ENCODE data around the gene CECR2. TPM values are rescaled to one million over a fixed set of nuclear protein-coding genes. Genes with fewer than 3 reads are reported as not detected.
"Not testable (repeated sequence)": the region's sequence is repeated elsewhere in the genome, so short reads cannot be mapped to it uniquely, and the experiment has no call there.

The CECR2 gene
- total RNA-seq, 1 experiment from 2014 or later, result 111 TPM

DNA sequence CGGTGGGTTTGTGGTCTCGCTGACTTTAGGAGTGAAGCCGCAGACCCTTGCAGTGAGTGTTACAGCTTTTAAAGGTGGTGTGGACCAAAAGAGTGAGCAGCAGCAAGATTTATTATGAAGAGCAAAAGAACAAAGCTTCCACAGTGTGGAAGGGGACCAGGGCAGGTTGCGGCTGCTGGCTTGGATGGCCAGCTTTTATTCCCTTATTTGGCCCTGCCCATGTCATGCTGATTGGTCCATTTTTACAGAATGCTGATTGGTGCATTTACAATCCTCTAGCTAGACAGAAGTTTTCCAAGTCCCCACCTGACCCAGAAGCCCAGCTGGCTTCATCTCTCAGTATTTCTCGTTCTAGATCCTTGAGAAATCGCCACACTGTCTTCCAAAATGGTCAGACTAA, 58.3 kb downstream of the CECR2 start:
- H3K4me3 Mint-ChIP-seq; H3K9me3 Mint-ChIP-seq; ATAC-seq; H3K36me3 Mint-ChIP-seq; H3K27me3 Mint-ChIP-seq (ENCODE audit: low read depth); POLR2A ChIA-PET; DNase-seq (ENCODE audit: low spot score): not testable (repeated sequence)
- CTCF ChIA-PET, result interaction anchor here (0.7 to 1.5 kb wide), 2 partner anchors 9 to 369 kb away, joined by 3 to 4 read pairs; no protein-coding TSS in a partner anchor
- H3K4me1 Mint-ChIP-seq, result peaks cover 69% of the 10 kb centered on the region
- peak overlapping the region; percentile 54 for H3K27ac Mint-ChIP-seq
- 0 out of 2 replicates have a peak, but pooled peaks have one; percentile 28 for TF ChIP-seq NFYB (CRISPR knock-in tag; conservative IDR thresholded peaks at IDR 0.05; ENCODE audit: low read depth)

DNA sequence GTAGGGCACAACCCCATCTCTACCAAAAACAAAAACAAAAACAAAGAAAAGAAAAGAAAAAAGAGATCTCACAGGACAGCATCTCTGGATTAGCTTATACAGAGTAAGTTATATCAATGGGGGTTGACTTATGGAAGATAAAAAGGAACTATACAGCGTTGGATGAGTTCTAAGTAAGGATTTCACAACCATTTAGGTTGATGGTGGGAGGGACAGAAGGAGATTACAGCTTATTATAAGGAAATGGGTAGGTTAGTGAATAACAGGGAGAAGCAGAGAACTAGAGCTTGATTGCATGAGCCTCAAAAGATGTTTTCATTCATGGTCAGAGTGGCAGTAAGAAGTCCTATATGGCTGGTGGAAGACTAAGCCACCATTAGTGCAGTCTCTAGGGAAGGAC, 60.3 kb downstream of the CECR2 start:
- TF ChIP-seq CREB1 (CRISPR knock-in tag; IDR thresholded peaks at IDR 0.05) (no peak), GRHL2 (CRISPR knock-in tag; IDR thresholded peaks at IDR 0.05; ENCODE audit: insufficient replicate concordance, severe bottlenecking) (no peak), SMAD4 (CRISPR knock-in tag; IDR thresholded peaks at IDR 0.05) (no peak), KAT7 (CRISPR knock-in tag; IDR thresholded peaks at IDR 0.05; ENCODE audit: borderline replicate concordance) (no peak), ZNF423 (CRISPR knock-in tag; IDR thresholded peaks at IDR 0.05) (no peak), MXD4 (CRISPR knock-in tag; IDR thresholded peaks at IDR 0.05; ENCODE audit: borderline replicate concordance) (no peak), FOXK1 (CRISPR knock-in tag; IDR thresholded peaks at IDR 0.05) (no peak), SP1 (CRISPR knock-in tag; conservative IDR thresholded peaks at IDR 0.05) (no peak), TEAD1 (CRISPR knock-in tag; IDR thresholded peaks at IDR 0.05) (no peak), IRF2 (CRISPR knock-in tag; IDR thresholded peaks at IDR 0.05; ENCODE audit: borderline replicate concordance, low read depth) (no peak)
- TF ChIP-seq, protein P1, sequence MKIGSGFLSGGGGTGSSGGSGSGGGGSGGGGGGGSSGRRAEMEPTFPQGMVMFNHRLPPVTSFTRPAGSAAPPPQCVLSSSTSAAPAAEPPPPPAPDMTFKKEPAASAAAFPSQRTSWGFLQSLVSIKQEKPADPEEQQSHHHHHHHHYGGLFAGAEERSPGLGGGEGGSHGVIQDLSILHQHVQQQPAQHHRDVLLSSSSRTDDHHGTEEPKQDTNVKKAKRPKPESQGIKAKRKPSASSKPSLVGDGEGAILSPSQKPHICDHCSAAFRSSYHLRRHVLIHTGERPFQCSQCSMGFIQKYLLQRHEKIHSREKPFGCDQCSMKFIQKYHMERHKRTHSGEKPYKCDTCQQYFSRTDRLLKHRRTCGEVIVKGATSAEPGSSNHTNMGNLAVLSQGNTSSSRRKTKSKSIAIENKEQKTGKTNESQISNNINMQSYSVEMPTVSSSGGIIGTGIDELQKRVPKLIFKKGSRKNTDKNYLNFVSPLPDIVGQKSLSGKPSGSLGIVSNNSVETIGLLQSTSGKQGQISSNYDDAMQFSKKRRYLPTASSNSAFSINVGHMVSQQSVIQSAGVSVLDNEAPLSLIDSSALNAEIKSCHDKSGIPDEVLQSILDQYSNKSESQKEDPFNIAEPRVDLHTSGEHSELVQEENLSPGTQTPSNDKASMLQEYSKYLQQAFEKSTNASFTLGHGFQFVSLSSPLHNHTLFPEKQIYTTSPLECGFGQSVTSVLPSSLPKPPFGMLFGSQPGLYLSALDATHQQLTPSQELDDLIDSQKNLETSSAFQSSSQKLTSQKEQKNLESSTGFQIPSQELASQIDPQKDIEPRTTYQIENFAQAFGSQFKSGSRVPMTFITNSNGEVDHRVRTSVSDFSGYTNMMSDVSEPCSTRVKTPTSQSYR (CRISPR knock-in tag; IDR thresholded peaks at IDR 0.05), result no peak
- TF ChIP-seq, protein P2, sequence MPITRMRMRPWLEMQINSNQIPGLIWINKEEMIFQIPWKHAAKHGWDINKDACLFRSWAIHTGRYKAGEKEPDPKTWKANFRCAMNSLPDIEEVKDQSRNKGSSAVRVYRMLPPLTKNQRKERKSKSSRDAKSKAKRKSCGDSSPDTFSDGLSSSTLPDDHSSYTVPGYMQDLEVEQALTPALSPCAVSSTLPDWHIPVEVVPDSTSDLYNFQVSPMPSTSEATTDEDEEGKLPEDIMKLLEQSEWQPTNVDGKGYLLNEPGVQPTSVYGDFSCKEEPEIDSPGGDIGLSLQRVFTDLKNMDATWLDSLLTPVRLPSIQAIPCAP (CRISPR knock-in tag; IDR thresholded peaks at IDR 0.05), result no peak
- TF ChIP-seq, protein P3, sequence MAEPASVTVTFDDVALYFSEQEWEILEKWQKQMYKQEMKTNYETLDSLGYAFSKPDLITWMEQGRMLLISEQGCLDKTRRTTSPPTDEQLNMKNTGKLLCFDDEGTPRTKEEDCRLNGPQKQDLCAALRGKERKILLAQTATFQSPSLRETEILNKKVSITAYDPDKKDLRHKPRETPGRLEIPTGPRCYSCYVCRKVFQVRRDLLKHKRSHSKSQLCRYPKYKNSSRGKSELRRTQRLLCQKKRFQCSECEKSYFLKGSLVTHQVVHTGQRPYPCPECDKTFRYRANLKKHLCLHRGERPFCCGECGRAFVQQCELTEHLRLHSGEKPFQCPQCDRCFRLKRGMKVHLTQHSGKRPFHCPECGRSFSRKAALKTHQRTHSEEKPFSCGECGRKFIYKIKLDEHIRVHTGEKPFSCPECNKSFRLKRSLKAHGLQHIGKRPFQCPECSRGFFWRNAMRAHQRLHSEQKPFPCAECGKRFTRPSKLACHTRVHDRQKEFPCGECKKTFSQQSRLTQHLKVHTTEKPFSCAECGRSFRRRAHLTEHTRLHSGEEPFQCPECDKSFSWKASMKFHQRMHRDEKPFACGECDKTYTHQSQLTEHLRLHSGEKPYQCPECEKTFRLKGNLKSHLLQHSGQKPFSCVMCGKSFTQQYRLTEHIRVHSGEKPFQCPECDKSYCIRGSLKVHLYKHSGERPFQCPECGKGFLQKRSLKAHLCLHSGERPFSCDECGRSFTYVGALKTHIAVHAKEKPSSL (CRISPR knock-in tag; conservative IDR thresholded peaks at IDR 0.05), result no peak
- TF ChIP-seq, protein P4, sequence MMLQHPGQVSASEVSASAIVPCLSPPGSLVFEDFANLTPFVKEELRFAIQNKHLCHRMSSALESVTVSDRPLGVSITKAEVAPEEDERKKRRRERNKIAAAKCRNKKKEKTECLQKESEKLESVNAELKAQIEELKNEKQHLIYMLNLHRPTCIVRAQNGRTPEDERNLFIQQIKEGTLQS (CRISPR knock-in tag; conservative IDR thresholded peaks at IDR 0.05), result no peak
- TF ChIP-seq, protein P5, sequence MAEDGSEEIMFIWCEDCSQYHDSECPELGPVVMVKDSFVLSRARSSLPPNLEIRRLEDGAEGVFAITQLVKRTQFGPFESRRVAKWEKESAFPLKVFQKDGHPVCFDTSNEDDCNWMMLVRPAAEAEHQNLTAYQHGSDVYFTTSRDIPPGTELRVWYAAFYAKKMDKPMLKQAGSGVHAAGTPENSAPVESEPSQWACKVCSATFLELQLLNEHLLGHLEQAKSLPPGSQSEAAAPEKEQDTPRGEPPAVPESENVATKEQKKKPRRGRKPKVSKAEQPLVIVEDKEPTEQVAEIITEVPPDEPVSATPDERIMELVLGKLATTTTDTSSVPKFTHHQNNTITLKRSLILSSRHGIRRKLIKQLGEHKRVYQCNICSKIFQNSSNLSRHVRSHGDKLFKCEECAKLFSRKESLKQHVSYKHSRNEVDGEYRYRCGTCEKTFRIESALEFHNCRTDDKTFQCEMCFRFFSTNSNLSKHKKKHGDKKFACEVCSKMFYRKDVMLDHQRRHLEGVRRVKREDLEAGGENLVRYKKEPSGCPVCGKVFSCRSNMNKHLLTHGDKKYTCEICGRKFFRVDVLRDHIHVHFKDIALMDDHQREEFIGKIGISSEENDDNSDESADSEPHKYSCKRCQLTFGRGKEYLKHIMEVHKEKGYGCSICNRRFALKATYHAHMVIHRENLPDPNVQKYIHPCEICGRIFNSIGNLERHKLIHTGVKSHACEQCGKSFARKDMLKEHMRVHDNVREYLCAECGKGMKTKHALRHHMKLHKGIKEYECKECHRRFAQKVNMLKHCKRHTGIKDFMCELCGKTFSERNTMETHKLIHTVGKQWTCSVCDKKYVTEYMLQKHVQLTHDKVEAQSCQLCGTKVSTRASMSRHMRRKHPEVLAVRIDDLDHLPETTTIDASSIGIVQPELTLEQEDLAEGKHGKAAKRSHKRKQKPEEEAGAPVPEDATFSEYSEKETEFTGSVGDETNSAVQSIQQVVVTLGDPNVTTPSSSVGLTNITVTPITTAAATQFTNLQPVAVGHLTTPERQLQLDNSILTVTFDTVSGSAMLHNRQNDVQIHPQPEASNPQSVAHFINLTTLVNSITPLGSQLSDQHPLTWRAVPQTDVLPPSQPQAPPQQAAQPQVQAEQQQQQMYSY (CRISPR knock-in tag; IDR thresholded peaks at IDR 0.05), result no peak
- TF ChIP-seq, protein P6, sequence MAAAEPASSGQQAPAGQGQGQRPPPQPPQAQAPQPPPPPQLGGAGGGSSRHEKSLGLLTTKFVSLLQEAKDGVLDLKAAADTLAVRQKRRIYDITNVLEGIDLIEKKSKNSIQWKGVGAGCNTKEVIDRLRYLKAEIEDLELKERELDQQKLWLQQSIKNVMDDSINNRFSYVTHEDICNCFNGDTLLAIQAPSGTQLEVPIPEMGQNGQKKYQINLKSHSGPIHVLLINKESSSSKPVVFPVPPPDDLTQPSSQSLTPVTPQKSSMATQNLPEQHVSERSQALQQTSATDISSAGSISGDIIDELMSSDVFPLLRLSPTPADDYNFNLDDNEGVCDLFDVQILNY (CRISPR knock-in tag; IDR thresholded peaks at IDR 0.05), result no peak
- TF ChIP-seq, protein P7, sequence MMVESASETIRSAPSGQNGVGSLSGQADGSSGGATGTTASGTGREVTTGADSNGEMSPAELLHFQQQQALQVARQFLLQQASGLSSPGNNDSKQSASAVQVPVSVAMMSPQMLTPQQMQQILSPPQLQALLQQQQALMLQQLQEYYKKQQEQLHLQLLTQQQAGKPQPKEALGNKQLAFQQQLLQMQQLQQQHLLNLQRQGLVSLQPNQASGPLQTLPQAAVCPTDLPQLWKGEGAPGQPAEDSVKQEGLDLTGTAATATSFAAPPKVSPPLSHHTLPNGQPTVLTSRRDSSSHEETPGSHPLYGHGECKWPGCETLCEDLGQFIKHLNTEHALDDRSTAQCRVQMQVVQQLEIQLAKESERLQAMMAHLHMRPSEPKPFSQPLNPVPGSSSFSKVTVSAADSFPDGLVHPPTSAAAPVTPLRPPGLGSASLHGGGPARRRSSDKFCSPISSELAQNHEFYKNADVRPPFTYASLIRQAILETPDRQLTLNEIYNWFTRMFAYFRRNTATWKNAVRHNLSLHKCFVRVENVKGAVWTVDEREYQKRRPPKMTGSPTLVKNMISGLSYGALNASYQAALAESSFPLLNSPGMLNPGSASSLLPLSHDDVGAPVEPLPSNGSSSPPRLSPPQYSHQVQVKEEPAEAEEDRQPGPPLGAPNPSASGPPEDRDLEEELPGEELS (CRISPR knock-in tag; IDR thresholded peaks at IDR 0.05), result no peak
- TF ChIP-seq, protein P8, sequence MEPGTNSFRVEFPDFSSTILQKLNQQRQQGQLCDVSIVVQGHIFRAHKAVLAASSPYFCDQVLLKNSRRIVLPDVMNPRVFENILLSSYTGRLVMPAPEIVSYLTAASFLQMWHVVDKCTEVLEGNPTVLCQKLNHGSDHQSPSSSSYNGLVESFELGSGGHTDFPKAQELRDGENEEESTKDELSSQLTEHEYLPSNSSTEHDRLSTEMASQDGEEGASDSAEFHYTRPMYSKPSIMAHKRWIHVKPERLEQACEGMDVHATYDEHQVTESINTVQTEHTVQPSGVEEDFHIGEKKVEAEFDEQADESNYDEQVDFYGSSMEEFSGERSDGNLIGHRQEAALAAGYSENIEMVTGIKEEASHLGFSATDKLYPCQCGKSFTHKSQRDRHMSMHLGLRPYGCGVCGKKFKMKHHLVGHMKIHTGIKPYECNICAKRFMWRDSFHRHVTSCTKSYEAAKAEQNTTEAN (CRISPR knock-in tag; IDR thresholded peaks at IDR 0.05), result no peak
- no peak overlapping the region for H3K4me3 Mint-ChIP-seq
- POLR2A ChIA-PET, result interaction anchor here (0.6 kb wide), 1 partner anchor 143 kb away, joined by 3 read pairs; no protein-coding TSS in a partner anchor

More for the DNA sequence above, 60.3 kb downstream of the CECR2 start:
- no peak for DNase-seq (ENCODE audit: low spot score)
- peaks cover 72% of the 10 kb centered on the region for H3K4me1 Mint-ChIP-seq
- CTCF ChIA-PET, result no interaction called here
- ATAC-seq, result no peak
- no peaks in the 10 kb centered on the region for H3K9me3 Mint-ChIP-seq
- H3K27me3 Mint-ChIP-seq (ENCODE audit: low read depth), result no peaks in the 10 kb centered on the region
- H3K36me3 Mint-ChIP-seq, result no peaks in the 10 kb centered on the region; the same call in 1 of the 2 replicates
- H3K27ac Mint-ChIP-seq, result peak overlapping the region; percentile 61

All from WTC11 (cell line).